H9 (cell line): ENCODE measurements around the gene VIP. TPM values are rescaled to one million over a fixed set of nuclear protein-coding genes. Genes with fewer than 3 reads are reported as not detected.

Experiments used
- DNase-seq: peaks from one replicate; pipeline ENCODE4 v3.0.0-alpha.2; 2017
- H2AFZ ChIP-seq: one replicate; pipeline ENCODE4 v1.6.1; 2013; ENCODE audit warnings: mild to moderate bottlenecking, low read length, control low read depth, moderate library complexity
- H2AK5ac ChIP-seq: 2 replicates; pipeline ENCODE4 v1.6.1; 2013; ENCODE audit warnings: low read length, control low read depth, mixed read lengths; ENCODE audit not compliant: insufficient read length
- H2BK120ac ChIP-seq: one replicate; pipeline ENCODE4 v1.6.1; 2013; ENCODE audit warnings: low read depth, mild to moderate bottlenecking, low read length, control low read depth, inconsistent platforms; ENCODE audit not compliant: poor library complexity, severe bottlenecking
- H2BK12ac ChIP-seq: 2 replicates; pipeline ENCODE4 v1.6.1; 2013; ENCODE audit warnings: low read length, control low read depth, mixed read lengths, low read depth; ENCODE audit not compliant: insufficient read length
- H2BK15ac ChIP-seq: 2 replicates; pipeline ENCODE4 v1.6.1; 2013; ENCODE audit warnings: low read depth, low read length, control low read depth
- H2BK20ac ChIP-seq: one replicate; pipeline ENCODE4 v1.6.1; 2013; ENCODE audit warnings: low read depth, mild to moderate bottlenecking, low read length, control low read depth, inconsistent platforms; ENCODE audit not compliant: poor library complexity, severe bottlenecking
- H2BK5ac ChIP-seq: 2 replicates; pipeline ENCODE4 v1.6.1; 2013; ENCODE audit warnings: low read length, control low read depth, mixed read lengths; ENCODE audit not compliant: insufficient read length
- H3K14ac ChIP-seq: 2 replicates; pipeline ENCODE4 v1.6.1; 2013; ENCODE audit warnings: low read length, control low read depth; ENCODE audit not compliant: insufficient read depth
- H3K18ac ChIP-seq: 2 replicates; pipeline ENCODE4 v1.6.1; 2013; ENCODE audit warnings: low read depth, mild to moderate bottlenecking, mixed read lengths, low read length, control low read depth; ENCODE audit not compliant: insufficient read length
- H3K23ac ChIP-seq: 2 replicates; pipeline ENCODE4 v1.6.1; 2013; ENCODE audit warnings: low read length, control low read depth, mixed read lengths, low read depth; ENCODE audit not compliant: insufficient read length
- H3K23me2 ChIP-seq: 2 replicates; pipeline ENCODE4 v1.6.1; 2013; ENCODE audit warnings: low read depth, mild to moderate bottlenecking, mixed read lengths, low read length, control low read depth; ENCODE audit not compliant: insufficient read length, poor library complexity, severe bottlenecking
- H3K27ac ChIP-seq: 2 replicates; pipeline ENCODE4 v1.5.1; 2013; ENCODE audit warnings: low read length, control low read depth, mixed read lengths, low read depth; ENCODE audit not compliant: insufficient read length
- H3K27me3 ChIP-seq: 2 replicates; pipeline ENCODE4 v1.6.1; 2013; ENCODE audit warnings: low read length, control low read depth, inconsistent platforms; ENCODE audit not compliant: insufficient read depth
- H3K4ac ChIP-seq: 2 replicates; pipeline ENCODE4 v1.6.1; 2013; ENCODE audit warnings: low read depth, mild to moderate bottlenecking, control low read depth, inconsistent platforms, low read length, moderate library complexity
- H3K4me1 ChIP-seq: 2 replicates; pipeline ENCODE4 v1.6.1; 2013; ENCODE audit warnings: low read length, control low read depth, inconsistent platforms; ENCODE audit not compliant: insufficient read depth
- H3K4me2 ChIP-seq: 2 replicates; pipeline ENCODE4 v1.6.1; 2013; ENCODE audit warnings: low read length, control low read depth, mixed read lengths; ENCODE audit not compliant: insufficient read length, insufficient read depth
- H3K56ac ChIP-seq: 2 replicates; pipeline ENCODE4 v1.6.1; 2013; ENCODE audit warnings: low read depth, mild to moderate bottlenecking, mixed read lengths, low read length, control low read depth; ENCODE audit not compliant: insufficient read length
- H3K79me1 ChIP-seq: 2 replicates; pipeline ENCODE4 v1.6.1; 2013; ENCODE audit warnings: low read depth, mild to moderate bottlenecking, moderate library complexity, low read length, control low read depth, inconsistent platforms; ENCODE audit not compliant: insufficient read depth, poor library complexity, severe bottlenecking
- H3K79me2 ChIP-seq: 2 replicates; pipeline ENCODE4 v1.6.1; 2013; ENCODE audit warnings: low read length, control low read depth, inconsistent platforms; ENCODE audit not compliant: insufficient read depth
- H3K9ac ChIP-seq: 2 replicates; pipeline ENCODE4 v1.6.1; 2013; ENCODE audit warnings: low read length, control low read depth, mixed read lengths; ENCODE audit not compliant: insufficient read length; ENCODE audit errors: extremely low read depth
- H3K9me3 ChIP-seq: one replicate; pipeline ENCODE4 v1.6.1; 2013; ENCODE audit warnings: low read depth, low read length, inconsistent platforms; ENCODE audit not compliant: control insufficient read depth
- H3T11ph ChIP-seq: one replicate; pipeline ENCODE4 v1.6.1; 2013; ENCODE audit warnings: mild to moderate bottlenecking, low read length, control low read depth, inconsistent platforms
- H4K20me1 ChIP-seq: one replicate; pipeline ENCODE4 v1.6.1; 2013; ENCODE audit not compliant: control insufficient read depth, insufficient read length, insufficient read depth
- H4K5ac ChIP-seq: 2 replicates; pipeline ENCODE4 v1.6.1; 2013; ENCODE audit warnings: low read depth, mild to moderate bottlenecking, mixed read lengths, low read length, control low read depth; ENCODE audit not compliant: insufficient read length
- H4K8ac ChIP-seq: replicated peaks from 2 replicates; pipeline ENCODE4 v1.6.1; 2013; ENCODE audit warnings: low read length, control low read depth, mixed read lengths, low read depth; ENCODE audit not compliant: insufficient read length
- H4K91ac ChIP-seq: 2 replicates; pipeline ENCODE4 v1.6.1; 2013; ENCODE audit warnings: low read depth, mild to moderate bottlenecking, moderate library complexity, mixed read lengths, low read length, control low read depth; ENCODE audit not compliant: insufficient read length
- H3K27ac Mint-ChIP-seq, 3 experiments: 2 replicates in 2 of 3; 3 replicates in 1 of 3; pipeline ENCODE4 v1.8.0; 2020 to 2021; ENCODE audit warnings: mixed read lengths in 3 of 3, mild to moderate bottlenecking in 1 of 3, moderate library complexity in 1 of 3
- H3K27me3 Mint-ChIP-seq: 2 replicates; pipeline ENCODE4 v1.8.0; 2021; ENCODE audit warnings: low read depth, mild to moderate bottlenecking, moderate library complexity, mixed read lengths
- H3K36me3 Mint-ChIP-seq, 3 experiments: 2 replicates in 2 of 3; 3 replicates in 1 of 3; pipeline ENCODE4 v1.8.0; 2020 to 2021; ENCODE audit warnings: low read depth in 3 of 3, mixed read lengths in 3 of 3; ENCODE audit not compliant: insufficient read depth in 1 of 3
- H3K4me1 Mint-ChIP-seq, 2 experiments: 2 replicates each; pipeline ENCODE4 v1.8.0; 2020; ENCODE audit warnings: mixed read lengths in 2 of 2
- H3K4me3 Mint-ChIP-seq, 2 experiments: 2 replicates in 1 of 2; 3 replicates in 1 of 2; pipeline ENCODE4 v1.8.0; 2020 to 2021; ENCODE audit warnings: mild to moderate bottlenecking in 2 of 2, mixed read lengths in 2 of 2, moderate library complexity in 1 of 2
- H3K9me3 Mint-ChIP-seq, 2 experiments: 2 replicates in 1 of 2; 3 replicates in 1 of 2; pipeline ENCODE4 v1.8.0; 2020; ENCODE audit warnings: mild to moderate bottlenecking in 2 of 2, mixed read lengths in 2 of 2, moderate library complexity in 1 of 2
- CTCF ChIP-seq: fragments of 200-600 bp; sonication (generic); conservative IDR thresholded peaks from 3 replicates; pipeline ENCODE4 v1.8.0; 2021; ENCODE audit warnings: antibody characterized with exemption, mild to moderate bottlenecking
- WGBS: extraction: QIAGEN DNeasy Blood & Tissue Kit; methylation state at CpG from one replicate; pipeline ENCODE4 v1.1.7; 2013; ENCODE audit warnings: missing lambda C conversion rate, low lambda C conversion rate, mixed read lengths; ENCODE audit not compliant: insufficient read length; ENCODE audit errors: extremely low coverage; 5-methylcytosine and 5-hydroxymethylcytosine counted together
- total RNA-seq: library from RNA; stranded (reverse); gene quantifications from 2 replicates; pipeline ENCODE4 v1.2.1, GENCODE V29; 2021

VIP gene
- total RNA-seq, 1 experiment from 2014 or later: not detected

GRCh38 chr6:152748843-152749242, 1.8 kb upstream of the VIP start:
- Histone ChIP-seq H4K20me1 (no peaks in the 10 kb centered on the region), H3K4me1 (no peaks in the 10 kb centered on the region), H3K27ac (no peak overlapping the region), H4K5ac (no peak overlapping the region), H3K14ac (no peak overlapping the region), H3T11ph (no peak overlapping the region), H3K56ac (no peak overlapping the region), H3K27me3 (no peaks in the 10 kb centered on the region), H3K79me2 (no peaks in the 10 kb centered on the region), H3K23ac (no peak overlapping the region), H3K4me2 (no peak overlapping the region), H2BK12ac (no peak overlapping the region), H3K9ac (no peak overlapping the region), H2BK20ac (no peak overlapping the region), H4K91ac (no peak overlapping the region), H2BK5ac (no peak overlapping the region), H2AK5ac (no peak overlapping the region), H4K8ac (no peak overlapping the region), H2BK120ac (no peak overlapping the region), H3K23me2 (no peaks in the 10 kb centered on the region), H3K79me1 (no peaks in the 10 kb centered on the region), H3K4ac (no peak overlapping the region), H2BK15ac (no peak overlapping the region), H2AFZ (no peak overlapping the region), H3K18ac (no peak overlapping the region), H3K9me3 (no peaks in the 10 kb centered on the region)
- Mint-ChIP-seq H3K27me3 (no peaks in the 10 kb centered on the region), H3K36me3 (no peaks in the 10 kb centered on the region), H3K4me3 (no peak overlapping the region), H3K9me3 (no peaks in the 10 kb centered on the region; a peak in 1 of 5 replicates), H3K27ac (no peak overlapping the region), H3K4me1 (peaks cover 14 to 17% of the 10 kb centered on the region in 2 experiments)
- TF ChIP-seq CTCF: peak; percentile 54
- DNase-seq: no peak
- no CpG with 5 or more reads among the region's 1 CpG for WGBS
